ENCODE results near the gene PIEZO1.

The PIEZO1 gene

GRCh38 chr16:88732961-88733294 is 52.1 kb downstream of the PIEZO1 start:
- no peak for DNase-seq

GRCh38 chr16:88732172-88732960 is 52.7 kb downstream of the PIEZO1 start:
- DNase-seq: no peak

- DNase-seq: no peak
Observed at GRCh38 chr16:88731699-88732098, 53.3 kb downstream of the PIEZO1 start.

GRCh38 chr16:88730632-88731607 is 54.1 kb downstream of the PIEZO1 start:
- DNase-seq: no peak

- no peak for DNase-seq
Observed at GRCh38 chr16:88727871-88728270, 57.1 kb downstream of the PIEZO1 start.

- no peak for DNase-seq
Observed at GRCh38 chr16:88726981-88727380, 58.0 kb downstream of the PIEZO1 start.

- no peak for DNase-seq
Observed at GRCh38 chr16:88726408-88726749, 58.6 kb downstream of the PIEZO1 start.

- no peak for DNase-seq
Observed at GRCh38 chr16:88725609-88726407, 59.2 kb downstream of the PIEZO1 start.

- no peak for DNase-seq
Observed at GRCh38 chr16:88724855-88725555, 60.0 kb downstream of the PIEZO1 start.

- DNase-seq: no peak
Observed at GRCh38 chr16:88723911-88724310, 61.1 kb downstream of the PIEZO1 start.

- no peak for DNase-seq
Observed at GRCh38 chr16:88723507-88723887, 61.5 kb downstream of the PIEZO1 start.

- no peak for DNase-seq
Observed at GRCh38 chr16:88722784-88723506, 62.1 kb downstream of the PIEZO1 start.

- DNase-seq: no peak
Observed at GRCh38 chr16:88721815-88722755, 62.9 kb downstream of the PIEZO1 start.

- no peak for DNase-seq
Observed at GRCh38 chr16:88721236-88721635, 63.8 kb downstream of the PIEZO1 start.

- DNase-seq: no peak
Observed at GRCh38 chr16:88720396-88720970, 64.5 kb downstream of the PIEZO1 start.

- no peak for DNase-seq
Observed at GRCh38 chr16:88719933-88720296, 65.1 kb downstream of the PIEZO1 start.

GRCh38 chr16:88719267-88719932 is 65.6 kb downstream of the PIEZO1 start:
- no peak for DNase-seq

- no peak for DNase-seq
Observed at GRCh38 chr16:88718178-88718577, 66.8 kb downstream of the PIEZO1 start.

GRCh38 chr16:88716601-88717001 is 68.4 kb downstream of the PIEZO1 start:
- DNase-seq: no peak

- DNase-seq: no peak
Observed at GRCh38 chr16:88716201-88716600, 68.8 kb downstream of the PIEZO1 start.
